GM18868 (cell line): ENCODE results near the gene RMI2.
A peak's percentile ranks its signal among the peaks of the same experiment; 100 is the strongest.

ENCODE experiments used
- ATAC-seq: cut with Tn5 transposase; IDR thresholded peaks from one replicate; pipeline ENCODE4 v1.9.1; 2021; ENCODE audit warnings: mild to moderate bottlenecking, moderate library complexity; ENCODE audit not compliant: unreplicated experiment

The RMI2 gene

GRCh38 chr16:11345040-11345862 is at the start of gene RMI2:
RMI2 (plus strand) TSS chr16:11345459; CDS start chr16:11345472, 13 bp downstream.
- peak; percentile 97 for ATAC-seq

DNA sequence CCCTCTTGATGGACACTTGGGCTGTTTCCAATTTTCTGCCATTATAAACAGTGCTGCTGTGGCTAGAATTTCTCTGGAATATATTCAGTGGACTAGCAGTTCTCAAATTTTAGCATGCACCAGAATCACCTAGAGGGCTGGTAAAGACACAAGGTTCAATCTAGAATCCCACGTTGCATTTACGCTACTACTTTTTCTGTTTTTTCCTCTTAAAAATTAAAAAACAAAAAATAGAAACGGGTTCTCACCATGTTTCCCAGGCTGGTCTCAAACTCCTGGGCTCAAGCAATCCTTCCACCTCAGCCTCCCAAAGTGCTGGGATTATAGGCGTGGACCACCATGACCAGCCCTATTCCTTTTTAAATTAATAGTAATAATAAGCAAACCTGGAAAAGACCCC is 49.6 kb upstream of the RMI2 start:
- ATAC-seq = no peak

GRCh38 chr16:11296351-11296705 is 48.9 kb upstream of the RMI2 start:
- no peak for ATAC-seq

DNA sequence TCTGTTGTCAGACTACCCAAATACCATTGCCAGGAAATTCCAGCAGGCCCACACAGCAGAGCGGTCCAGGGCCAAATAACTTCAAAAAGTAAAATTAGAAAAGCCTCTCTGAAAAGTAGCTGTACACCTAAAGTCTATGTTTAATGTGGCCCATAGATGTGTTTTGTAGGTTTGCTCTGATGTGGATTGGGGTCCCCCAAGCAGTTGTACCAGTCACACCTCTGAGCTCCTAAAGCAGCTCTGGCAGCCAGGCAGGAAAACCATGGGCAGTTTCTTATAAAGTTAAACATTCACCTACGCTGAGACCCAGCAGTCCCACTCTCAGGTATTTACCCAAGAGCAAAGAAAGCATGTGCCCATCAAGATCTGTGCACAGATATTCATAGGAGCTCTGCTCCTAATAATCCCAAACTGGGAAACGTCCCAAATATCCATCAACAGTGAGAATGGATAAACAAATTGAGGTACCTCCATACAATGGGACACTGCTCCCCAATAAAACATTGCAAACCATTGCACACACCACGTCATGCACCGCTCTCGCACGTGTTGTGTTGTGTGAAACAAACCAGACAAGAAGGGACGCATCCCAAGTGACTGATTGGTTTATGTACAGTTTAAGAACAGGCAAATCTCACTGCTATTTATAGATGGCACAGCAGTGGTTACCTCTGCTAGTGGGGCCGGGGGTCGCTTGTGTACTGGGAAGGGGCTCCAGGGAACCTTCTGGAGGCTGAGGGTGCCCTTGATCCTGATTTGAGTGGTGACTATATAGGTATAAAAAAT is 48.4 kb upstream of the RMI2 start:
- no peak for ATAC-seq

DNA sequence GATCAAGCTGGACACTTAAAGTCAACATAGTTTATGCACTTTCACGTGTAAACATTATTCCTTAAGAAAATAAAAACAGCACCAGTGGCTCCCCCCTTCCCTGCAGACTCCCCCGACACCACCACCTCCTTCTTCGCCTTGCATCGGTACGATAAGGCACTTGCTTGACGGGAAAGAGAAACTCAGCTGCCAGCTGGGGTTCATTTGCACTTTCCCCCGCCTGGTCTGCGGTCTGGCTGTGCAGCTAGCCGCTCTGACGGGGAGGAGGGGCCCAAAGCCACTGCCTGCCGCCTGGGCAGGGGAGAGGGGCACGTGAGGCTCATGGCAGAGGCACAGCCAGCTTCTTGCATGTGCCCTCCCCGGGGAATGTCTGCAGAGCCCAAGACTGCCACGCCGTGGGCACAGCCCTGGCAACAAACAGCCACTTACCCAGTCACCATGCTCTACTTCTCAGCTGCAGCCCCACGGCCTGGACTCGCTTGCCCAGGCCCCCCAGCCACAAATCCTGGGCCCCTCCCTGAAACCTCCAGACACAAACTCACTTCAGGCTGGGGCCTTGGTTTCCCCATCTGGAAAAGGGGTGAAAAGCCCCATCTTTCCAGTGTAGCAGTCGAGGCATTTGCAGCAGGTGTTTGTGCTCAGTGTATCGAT is 47.6 kb upstream of the RMI2 start:
- ATAC-seq = peak; percentile 67

DNA sequence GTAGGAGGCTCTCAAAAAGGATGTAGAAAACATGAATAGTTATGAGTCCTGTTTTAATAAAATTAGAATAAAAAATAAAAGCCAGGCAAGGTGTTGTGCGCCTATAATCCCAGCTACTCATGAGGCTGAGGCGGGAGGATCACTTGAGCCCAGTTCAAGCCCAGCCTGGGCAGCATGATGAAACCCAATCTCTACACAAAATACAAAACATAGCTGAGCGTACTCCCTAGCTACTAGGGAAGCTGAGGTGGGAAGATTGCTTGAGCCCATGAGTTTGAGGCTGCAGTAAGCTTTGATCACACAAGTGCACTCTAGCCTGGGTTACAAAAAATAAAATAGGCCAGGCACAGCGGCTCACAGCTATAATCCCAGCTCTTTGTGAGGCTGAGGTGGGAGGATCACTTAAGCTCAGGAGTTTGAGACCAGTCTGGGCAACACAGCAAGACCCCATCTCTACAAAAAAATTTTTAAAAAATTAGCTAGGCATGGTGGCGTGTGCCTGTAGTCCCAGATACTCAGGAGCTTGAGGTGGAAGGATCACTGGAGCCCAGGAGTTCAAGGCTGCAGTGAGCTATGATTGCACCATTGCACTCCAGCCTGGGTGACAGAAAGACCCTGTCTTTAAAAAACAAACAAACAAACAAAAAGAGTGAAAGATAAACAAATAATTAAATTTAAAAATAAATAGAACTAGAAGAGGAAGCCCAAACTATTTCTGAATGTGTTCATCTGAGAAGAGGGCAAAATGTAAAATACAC is 46.9 kb upstream of the RMI2 start:
- ATAC-seq = no peak

GRCh38 chr16:11298950-11299547 is 46.2 kb upstream of the RMI2 start:
- ATAC-seq = peak; percentile 44

- ATAC-seq = no peak
These were observed 45.2 kb upstream of the RMI2 start for GRCh38 chr16:11299865-11300559.

- ATAC-seq = no peak
These were observed 44.7 kb upstream of the RMI2 start for GRCh38 chr16:11300560-11300892.

GRCh38 chr16:11301645-11302501 is 43.4 kb upstream of the RMI2 start:
- no peak for ATAC-seq

DNA sequence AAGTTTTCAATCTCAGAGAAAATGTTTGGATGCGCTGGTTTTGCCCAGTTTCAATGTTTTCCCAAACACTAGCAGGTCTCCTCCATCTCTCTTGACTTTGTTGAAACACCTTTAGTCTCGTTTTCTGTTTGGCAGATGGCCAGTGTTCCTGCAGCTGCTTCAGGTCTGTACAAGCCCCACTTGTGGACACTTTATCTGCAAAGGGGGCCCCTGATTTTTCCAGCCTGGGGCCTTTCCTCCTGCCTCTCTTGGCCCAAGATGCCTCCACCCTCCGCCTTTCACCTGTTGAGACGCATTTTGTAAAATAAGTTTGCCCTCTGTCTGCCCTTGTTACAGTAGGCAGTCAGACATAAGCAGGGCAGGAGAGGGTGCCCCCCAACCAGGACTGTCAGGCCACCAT is 42.3 kb upstream of the RMI2 start:
- no peak for ATAC-seq

- ATAC-seq = no peak
These were observed 41.7 kb upstream of the RMI2 start for GRCh38 chr16:11303405-11304138.

- ATAC-seq = no peak
These were observed 38.9 kb upstream of the RMI2 start for GRCh38 chr16:11306381-11306780.

- no peak for ATAC-seq
These were observed 38.1 kb upstream of the RMI2 start for GRCh38 chr16:11306997-11307638.

- no peak for ATAC-seq
These were observed 37.4 kb upstream of the RMI2 start for GRCh38 chr16:11307639-11308492.

GRCh38 chr16:11308493-11309283 is 36.6 kb upstream of the RMI2 start:
- no peak for ATAC-seq
